Muscle of leg (tissue), 11 donors: Measurements from ENCODE around the gene TRAF2. TPM values are rescaled to one million over a fixed set of nuclear protein-coding genes. Genes with fewer than 3 reads are reported as not detected.

Experiments used
- DNase-seq: peaks from one replicate; pipeline ENCODE4 v3.0.0; 2013
- H3K27ac ChIP-seq: one replicate; pipeline ENCODE4 v1.5.1; 2013; ENCODE audit warnings: mild to moderate bottlenecking, low read length, control low read depth
- H3K27me3 ChIP-seq: one replicate; pipeline ENCODE4 v1.6.1; 2013; ENCODE audit warnings: low read length; ENCODE audit not compliant: control insufficient read depth, insufficient read depth
- H3K36me3 ChIP-seq: one replicate; pipeline ENCODE4 v1.6.1; 2013; ENCODE audit warnings: low read length; ENCODE audit not compliant: control insufficient read depth, insufficient read depth
- H3K4me1 ChIP-seq: one replicate; pipeline ENCODE4 v1.6.1; 2013; ENCODE audit warnings: low read length; ENCODE audit not compliant: control insufficient read depth, insufficient read depth
- H3K4me3 ChIP-seq: one replicate; pipeline ENCODE4 v1.5.1; 2013; ENCODE audit warnings: low read length, control low read depth
- H3K9me3 ChIP-seq: replicated peaks from 2 replicates; pipeline ENCODE4 v1.6.1; 2013; ENCODE audit warnings: low read depth, low read length; ENCODE audit not compliant: control insufficient read depth
- WGBS: methylation state at CpG from one replicate; pipeline ENCODE4 v1.1.5; 2013; ENCODE audit warnings: missing lambda C conversion rate; ENCODE audit not compliant: insufficient coverage; 5-methylcytosine and 5-hydroxymethylcytosine counted together
- polyA plus RNA-seq, 8 donors: library from polyadenylated mRNA; unstranded; fragments of 120-200 nt; gene quantifications; one replicate each; pipeline versions ENCODE4 v1.2.1 to v1.2.3, GENCODE V29; 2013; ENCODE audit warnings: inconsistent platforms in 1 of 8, low replicate concordance in 1 of 8; ENCODE audit not compliant: insufficient read length in 8 of 8, insufficient read depth in 1 of 8
- total RNA-seq: library from RNA; stranded (reverse); fragments of 120-200 nt; gene quantifications from one replicate; pipeline ENCODE4 v1.2.4, GENCODE V29; 2013

Gene TRAF2
- total and polyA plus RNA-seq, 9 donors, result 5.4 to 11.9 (median 10.1) TPM

GRCh38 chr9:136972335-136972734, 86.0 kb downstream of the TRAF2 start:
- WGBS, result 74% methylated on average over 9 of the region's 11 CpGs
- Histone ChIP-seq H3K4me3 (no peak overlapping the region), H3K4me1 (peaks cover 28% of the 10 kb centered on the region), H3K27me3 (no peaks in the 10 kb centered on the region), H3K27ac (no peak overlapping the region), H3K9me3 (no peaks in the 10 kb centered on the region), H3K36me3 (no peaks in the 10 kb centered on the region)
- no peak for DNase-seq

- no peaks in the 10 kb centered on the region for H3K9me3 ChIP-seq
- 83% methylated on average over 1 of the region's 13 CpGs for WGBS
- no peaks in the 10 kb centered on the region for H3K36me3 ChIP-seq
- H3K4me1 ChIP-seq, result peaks cover 32% of the 10 kb centered on the region
- no peak overlapping the region for H3K4me3 ChIP-seq
- DNase-seq, result no peak
- H3K27me3 ChIP-seq, result peaks cover 3% of the 10 kb centered on the region
- no peak overlapping the region for H3K27ac ChIP-seq
These were observed 86.4 kb downstream of the TRAF2 start for GRCh38 chr9:136972743-136973142.

- Histone ChIP-seq H3K36me3 (no peaks in the 10 kb centered on the region), H3K27ac (no peak overlapping the region), H3K4me1 (peaks cover 37% of the 10 kb centered on the region), H3K9me3 (no peaks in the 10 kb centered on the region), H3K4me3 (no peak overlapping the region), H3K27me3 (peaks cover 3% of the 10 kb centered on the region)
- no peak for DNase-seq
- 84% methylated on average over 15 of the region's 29 CpGs for WGBS
These were observed 87.6 kb downstream of the TRAF2 start for GRCh38 chr9:136973618-136974617.

DNA sequence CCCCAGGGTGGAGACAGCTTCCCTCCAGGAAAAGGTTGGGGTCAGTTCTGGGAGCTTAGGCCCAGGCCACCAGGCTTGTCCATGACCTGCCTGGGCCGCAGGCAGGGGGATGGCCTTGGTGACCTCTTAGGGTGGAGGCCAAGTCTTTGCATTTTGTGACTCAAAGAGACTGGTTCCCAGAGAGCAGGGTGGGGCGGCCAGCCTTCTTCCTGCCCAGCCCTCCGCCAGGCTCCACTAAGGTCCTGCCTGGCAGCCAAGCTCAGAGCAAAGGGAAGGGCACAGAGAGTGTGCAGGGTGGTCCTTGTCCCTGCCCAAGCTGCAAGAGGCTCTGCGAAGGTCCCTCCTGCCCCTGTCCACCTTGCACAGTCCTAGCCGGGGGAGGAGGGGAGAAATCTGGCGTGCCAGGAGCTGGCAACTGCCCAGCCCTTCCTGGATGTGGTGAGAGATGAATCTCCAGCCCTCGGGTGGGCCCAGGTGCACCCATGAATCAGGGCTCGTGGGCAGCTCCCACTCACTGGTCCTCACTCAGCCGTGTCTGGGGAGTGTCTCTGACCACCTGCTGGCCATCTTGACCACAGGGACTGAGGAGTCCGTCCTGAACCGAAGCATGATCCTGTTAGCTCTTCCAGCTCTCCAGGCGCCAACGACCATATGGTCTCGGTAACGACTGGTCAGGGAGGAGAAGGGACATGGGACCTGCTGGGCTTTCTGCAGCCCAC, 88.7 kb downstream of the TRAF2 start:
- DNase-seq, result no peak
- 60% methylated on average over 13 of the region's 15 CpGs for WGBS
- Histone ChIP-seq H3K9me3 (no peaks in the 10 kb centered on the region), H3K4me3 (no peak overlapping the region), H3K27ac (no peak overlapping the region), H3K27me3 (peaks cover 3% of the 10 kb centered on the region), H3K4me1 (peaks cover 37% of the 10 kb centered on the region), H3K36me3 (no peaks in the 10 kb centered on the region)

GRCh38 chr9:136975644-136976043, 89.3 kb downstream of the TRAF2 start:
- peak; percentile 57 for DNase-seq
- WGBS, result 51% methylated on average over 7 of the region's 14 CpGs
- no peaks in the 10 kb centered on the region for H3K9me3 ChIP-seq
- H3K27ac ChIP-seq, result no peak overlapping the region
- no peak overlapping the region for H3K4me3 ChIP-seq
- peaks cover 3% of the 10 kb centered on the region for H3K27me3 ChIP-seq
- H3K36me3 ChIP-seq, result no peaks in the 10 kb centered on the region
- H3K4me1 ChIP-seq, result peaks cover 37% of the 10 kb centered on the region

Other genes with a start within 250 kb of the TRAF2 start
- 78.4 TPM for gene EGFL7, start 223.6 kb upstream of the TRAF2 start, total RNA-seq
- gene EGFL7, start 223.6 kb upstream of the TRAF2 start, polyA plus RNA-seq, result 10 to 100 TPM; 56.8 to 95.9 (median 63.5) TPM
- 12.6 TPM for gene AGPAT2, start 199.1 kb upstream of the TRAF2 start, total RNA-seq
- 10 to 100 TPM; 11.3 to 22.2 (median 14.9) TPM for gene AGPAT2, start 199.1 kb upstream of the TRAF2 start, polyA plus RNA-seq
- 20.3 TPM for gene DIPK1B, start 173.9 kb upstream of the TRAF2 start, total RNA-seq
- gene DIPK1B, start 173.9 kb upstream of the TRAF2 start, polyA plus RNA-seq, result 10 to 100 TPM; 14.1 to 25.3 (median 21.3) TPM
- 12.3 TPM for gene LCN10, start 143.6 kb upstream of the TRAF2 start, total RNA-seq
- 10 to 100 TPM in 4 of 8 donors, 1 to 10 TPM in 4; 2.5 to 15.5 (median 9.8) TPM for gene LCN10, start 143.6 kb upstream of the TRAF2 start, polyA plus RNA-seq
- not detected for gene LCN6, start 138.0 kb upstream of the TRAF2 start, total RNA-seq
- under 1 TPM in 2 of 8 donors, not detected in 6; 0.30 to 0.31 TPM for gene LCN6, start 138.0 kb upstream of the TRAF2 start, polyA plus RNA-seq
- 6.9 TPM for gene LCN8, start 128.3 kb upstream of the TRAF2 start, total RNA-seq
- 10 to 100 TPM in 1 of 8 donors, 1 to 10 TPM in 7; 1.6 to 12.8 (median 3.9) TPM for gene LCN8, start 128.3 kb upstream of the TRAF2 start, polyA plus RNA-seq
- not detected for gene LCN15, start 122.0 kb upstream of the TRAF2 start, total RNA-seq
- 1 to 10 TPM in 1 of 8 donors, under 1 TPM in 7; 0.16 to 4.0 (median 0.68) TPM for gene LCN15, start 122.0 kb upstream of the TRAF2 start, polyA plus RNA-seq
- 43.8 TPM for gene TMEM141, start 95.2 kb upstream of the TRAF2 start, total RNA-seq
- gene TMEM141, start 95.2 kb upstream of the TRAF2 start, polyA plus RNA-seq, result 10 to 100 TPM; 34.2 to 53.2 (median 44.6) TPM
- 0.84 TPM for gene CCDC183, start 90.2 kb upstream of the TRAF2 start, total RNA-seq
- gene CCDC183, start 90.2 kb upstream of the TRAF2 start, polyA plus RNA-seq, result 1 to 10 TPM; 1.2 to 4.6 (median 2.2) TPM
- gene RABL6, start 78.6 kb upstream of the TRAF2 start, total RNA-seq, result 37.6 TPM
- 10 to 100 TPM; 53.6 to 66.0 (median 61.1) TPM for gene RABL6, start 78.6 kb upstream of the TRAF2 start, polyA plus RNA-seq
- 1.2 TPM for gene AJM1, start 44.0 kb upstream of the TRAF2 start, total RNA-seq
- gene AJM1, start 44.0 kb upstream of the TRAF2 start, polyA plus RNA-seq, result 1 to 10 TPM; 1.5 to 3.7 (median 2.5) TPM
- 145 TPM for gene PHPT1, start 37.1 kb upstream of the TRAF2 start, total RNA-seq
- gene PHPT1, start 37.1 kb upstream of the TRAF2 start, polyA plus RNA-seq, result 100 to 1,000 TPM; 103 to 137 (median 114) TPM
- 4.7 TPM for gene MAMDC4, start 34.2 kb upstream of the TRAF2 start, total RNA-seq
- gene MAMDC4, start 34.2 kb upstream of the TRAF2 start, polyA plus RNA-seq, result 10 to 100 TPM in 2 of 8 donors, 1 to 10 TPM in 6; 2.7 to 33.5 (median 5.7) TPM
- 418 TPM for gene EDF1, start 20.2 kb upstream of the TRAF2 start, total RNA-seq
- 100 to 1,000 TPM; 343 to 402 (median 381) TPM for gene EDF1, start 20.2 kb upstream of the TRAF2 start, polyA plus RNA-seq
- 49.7 TPM for gene FBXW5, start 58.2 kb downstream of the TRAF2 start, total RNA-seq
- gene FBXW5, start 58.2 kb downstream of the TRAF2 start, polyA plus RNA-seq, result 10 to 100 TPM; 39.9 to 54.8 (median 45.1) TPM
- 0.58 TPM for gene C8G, start 58.7 kb downstream of the TRAF2 start, total RNA-seq
- 1 to 10 TPM in 1 of 8 donors, under 1 TPM in 6, not detected in 1; 0.17 to 2.3 (median 0.86) TPM for gene C8G, start 58.7 kb downstream of the TRAF2 start, polyA plus RNA-seq
- 0.44 TPM for gene LCN12, start 65.8 kb downstream of the TRAF2 start, total RNA-seq
- 1 to 10 TPM in 3 of 8 donors, under 1 TPM in 4, not detected in 1; 0.10 to 5.3 (median 0.75) TPM for gene LCN12, start 65.8 kb downstream of the TRAF2 start, polyA plus RNA-seq
- 8.4 TPM for gene PTGDS, start 91.0 kb downstream of the TRAF2 start, total RNA-seq
- gene PTGDS, start 91.0 kb downstream of the TRAF2 start, polyA plus RNA-seq, result 10 to 100 TPM in 3 of 8 donors, 1 to 10 TPM in 5; 2.8 to 15.9 (median 7.0) TPM
- 0.53 TPM for gene LCNL1, start 96.5 kb downstream of the TRAF2 start, total RNA-seq
- 1 to 10 TPM in 1 of 8 donors, under 1 TPM in 7; 0.12 to 1.3 (median 0.34) TPM for gene LCNL1, start 96.5 kb downstream of the TRAF2 start, polyA plus RNA-seq
- 19.1 TPM for gene PAXX, start 105.9 kb downstream of the TRAF2 start, total RNA-seq
- 10 to 100 TPM; 21.2 to 31.7 (median 27.3) TPM for gene PAXX, start 105.9 kb downstream of the TRAF2 start, polyA plus RNA-seq
- gene CLIC3, start 110.1 kb downstream of the TRAF2 start, total RNA-seq, result 0.27 TPM
- gene CLIC3, start 110.1 kb downstream of the TRAF2 start, polyA plus RNA-seq, result 1 to 10 TPM in 2 of 8 donors, under 1 TPM in 6; 0.34 to 8.4 (median 0.64) TPM
- 8.3 TPM for gene ABCA2, start 141.7 kb downstream of the TRAF2 start, total RNA-seq
- 10 to 100 TPM; 15.9 to 24.8 (median 19.0) TPM for gene ABCA2, start 141.7 kb downstream of the TRAF2 start, polyA plus RNA-seq
- gene FUT7, start 145.6 kb downstream of the TRAF2 start, total RNA-seq, result not detected
- gene FUT7, start 145.6 kb downstream of the TRAF2 start, polyA plus RNA-seq, result under 1 TPM in 4 of 8 donors, not detected in 4; 0.05 to 0.16 (median 0.10) TPM
- gene NPDC1, start 159.7 kb downstream of the TRAF2 start, total RNA-seq, result 32.1 TPM
- gene NPDC1, start 159.7 kb downstream of the TRAF2 start, polyA plus RNA-seq, result 10 to 100 TPM; 38.4 to 63.4 (median 44.4) TPM
- 3.7 TPM for gene ENTPD2, start 167.5 kb downstream of the TRAF2 start, total RNA-seq
- gene ENTPD2, start 167.5 kb downstream of the TRAF2 start, polyA plus RNA-seq, result 10 to 100 TPM in 7 of 8 donors, 1 to 10 TPM in 1; 9.6 to 20.6 (median 13.6) TPM
- gene SAPCD2, start 184.0 kb downstream of the TRAF2 start, total RNA-seq, result 4.2 TPM
- gene SAPCD2, start 184.0 kb downstream of the TRAF2 start, polyA plus RNA-seq, result 1 to 10 TPM; 3.4 to 7.2 (median 5.6) TPM
- gene UAP1L1, start 191.0 kb downstream of the TRAF2 start, total RNA-seq, result 3.1 TPM
- 1 to 10 TPM; 1.8 to 3.8 (median 2.0) TPM for gene UAP1L1, start 191.0 kb downstream of the TRAF2 start, polyA plus RNA-seq
- 40.7 TPM for gene MAN1B1, start 200.5 kb downstream of the TRAF2 start, total RNA-seq
- 10 to 100 TPM; 38.5 to 59.0 (median 45.8) TPM for gene MAN1B1, start 200.5 kb downstream of the TRAF2 start, polyA plus RNA-seq
- gene DPP7, start 228.2 kb downstream of the TRAF2 start, total RNA-seq, result 29.7 TPM
- gene DPP7, start 228.2 kb downstream of the TRAF2 start, polyA plus RNA-seq, result 10 to 100 TPM; 23.9 to 43.9 (median 31.9) TPM